Mesenteric fat pad (tissue), 1 donor: ENCODE results near the gene CD7. TPM values are rescaled to one million over a fixed set of nuclear protein-coding genes. Genes with fewer than 3 reads are reported as not detected.

Experiments used
- DNase-seq: peaks from one replicate; pipeline ENCODE4 v3.0.0-alpha.2; 2020; ENCODE audit warnings: low spot score
- total RNA-seq: library from RNA; stranded (reverse); fragmentation: NEBNext Ultra II Directional; extraction: Animal tissue kit (Norgen Biotek cat#: 25700); gene quantifications from one replicate; pipeline ENCODE4 v1.2.1, GENCODE V29; 2021
- donor health status: DM: yes; HTN: yes; CAD: no.

Gene CD7
- total RNA-seq, 1 donor from 2014 or later, result 3.2 TPM

DNA sequence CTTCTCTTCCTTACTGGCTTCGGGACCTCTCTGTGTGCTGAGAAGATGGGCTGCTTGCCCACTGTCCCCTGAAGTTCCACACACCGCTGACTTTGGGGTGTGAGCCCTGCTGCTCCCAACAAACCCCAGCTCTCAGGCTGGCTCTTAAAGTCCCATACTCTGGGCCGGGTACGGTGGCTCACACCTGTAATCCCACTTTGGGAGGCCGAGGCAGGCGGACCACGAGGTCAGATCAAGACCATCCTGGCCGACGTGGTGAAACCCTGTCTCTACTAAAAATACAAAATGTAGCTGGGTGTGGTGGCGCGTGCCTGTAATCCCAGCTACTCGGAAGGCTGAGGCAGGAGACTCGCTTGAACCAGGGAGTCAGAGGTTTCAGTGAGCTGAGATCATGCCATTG is 17.2 kb downstream of the CD7 start:
- no peak for DNase-seq

DNA sequence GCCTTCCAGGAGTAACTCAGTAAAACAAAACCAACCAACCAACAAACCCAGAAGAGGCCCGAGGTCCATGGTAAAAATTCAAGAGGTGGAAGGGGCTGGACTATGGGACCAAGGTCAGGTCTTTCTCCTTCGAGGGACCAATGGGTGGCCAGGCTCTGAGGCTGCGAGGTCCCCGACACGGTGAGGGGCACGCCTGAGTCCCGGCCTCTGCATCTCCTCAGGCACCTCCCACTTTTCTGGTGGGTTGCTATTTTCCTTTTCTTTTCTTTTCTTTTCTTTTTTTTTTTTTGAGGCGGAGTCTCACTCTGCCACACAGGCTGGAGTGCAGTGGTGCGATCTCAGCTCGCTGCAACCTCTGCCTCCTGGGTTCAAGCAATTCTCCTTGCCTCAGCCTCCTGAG is 18.0 kb downstream of the CD7 start:
- DNase-seq, result no peak

DNA sequence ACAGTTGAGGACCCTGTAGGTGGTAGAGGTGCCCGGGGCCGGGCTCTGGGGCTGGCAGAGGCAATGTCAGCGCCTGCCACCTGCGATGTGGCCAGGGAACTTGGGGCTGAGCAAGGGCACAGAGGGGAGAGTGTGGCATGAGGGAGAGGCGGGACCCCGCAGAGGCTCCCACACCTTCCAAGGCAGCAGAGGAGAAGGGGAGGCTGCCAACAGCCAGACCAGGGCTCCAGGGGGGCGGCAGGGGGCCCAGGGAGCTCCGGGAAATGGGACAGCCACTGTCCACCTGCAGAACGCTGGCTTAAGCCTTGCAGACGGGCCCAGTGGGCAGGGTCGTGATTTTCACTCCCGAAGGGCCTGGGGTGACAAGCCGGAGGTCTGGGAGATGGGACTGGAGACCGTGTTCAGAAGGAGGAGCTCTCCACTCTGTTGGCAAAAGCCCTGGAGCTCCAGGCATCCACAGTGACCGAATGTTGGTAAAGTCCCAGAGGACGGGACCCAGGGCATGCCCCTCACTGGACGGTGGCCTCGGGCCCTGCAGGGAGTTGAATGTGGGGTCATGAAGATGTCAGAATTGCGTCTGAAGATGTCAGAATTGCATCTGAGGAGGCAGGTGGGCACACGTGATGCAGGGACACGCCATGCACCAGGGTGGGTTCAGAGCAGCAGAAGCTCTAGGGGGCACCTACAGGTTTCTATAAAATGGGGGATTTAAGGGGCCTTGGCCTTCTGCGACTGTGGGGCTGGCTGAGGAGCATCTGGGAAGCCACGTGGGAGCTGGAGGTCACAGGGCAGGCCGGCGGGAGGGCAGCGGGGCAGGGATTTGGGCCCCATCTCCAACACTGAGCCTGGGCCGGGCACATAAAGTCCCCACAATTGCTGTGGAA is 18.6 kb downstream of the CD7 start:
- DNase-seq, result no peak

DNA sequence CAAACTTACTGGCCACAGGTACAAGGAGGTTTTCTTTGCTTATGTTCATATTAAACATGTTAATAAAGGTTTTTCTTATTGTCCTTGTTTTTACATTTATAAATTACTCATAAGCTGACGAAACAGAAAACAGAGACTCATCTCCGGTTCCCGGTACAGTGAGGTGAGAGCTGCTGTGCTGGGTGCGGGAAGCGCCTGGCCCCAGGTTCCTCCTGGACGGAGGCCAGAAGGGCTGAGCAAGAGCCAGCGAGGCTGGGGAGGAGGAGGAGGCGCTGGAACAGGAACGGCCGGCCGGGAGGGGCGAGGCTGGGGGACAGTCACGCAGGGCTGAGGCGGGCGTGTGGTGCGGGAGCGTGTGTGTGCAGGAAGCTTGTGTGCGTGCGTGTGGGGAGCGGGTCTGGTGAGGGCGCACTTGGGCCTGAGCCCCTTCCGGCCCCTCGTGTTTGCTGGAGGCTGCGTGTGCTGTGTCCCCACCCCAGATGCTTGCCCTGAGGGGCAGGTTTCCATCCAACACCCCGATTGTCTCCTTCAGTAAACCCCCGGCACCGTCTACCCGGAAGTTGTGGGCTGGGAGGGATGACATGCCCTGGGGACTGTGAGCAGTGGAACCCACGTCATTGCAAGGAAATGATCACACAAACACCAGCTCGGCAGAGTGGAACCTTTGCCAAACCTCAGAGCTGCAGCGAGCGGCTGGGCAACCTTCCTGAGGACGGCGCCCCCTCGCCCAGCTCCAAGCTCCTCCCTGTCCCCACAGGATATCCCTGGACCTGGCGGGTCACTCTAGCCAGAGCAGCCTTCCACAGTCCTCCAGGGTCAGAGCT is 19.5 kb downstream of the CD7 start:
- DNase-seq, result peak; percentile 97

DNA sequence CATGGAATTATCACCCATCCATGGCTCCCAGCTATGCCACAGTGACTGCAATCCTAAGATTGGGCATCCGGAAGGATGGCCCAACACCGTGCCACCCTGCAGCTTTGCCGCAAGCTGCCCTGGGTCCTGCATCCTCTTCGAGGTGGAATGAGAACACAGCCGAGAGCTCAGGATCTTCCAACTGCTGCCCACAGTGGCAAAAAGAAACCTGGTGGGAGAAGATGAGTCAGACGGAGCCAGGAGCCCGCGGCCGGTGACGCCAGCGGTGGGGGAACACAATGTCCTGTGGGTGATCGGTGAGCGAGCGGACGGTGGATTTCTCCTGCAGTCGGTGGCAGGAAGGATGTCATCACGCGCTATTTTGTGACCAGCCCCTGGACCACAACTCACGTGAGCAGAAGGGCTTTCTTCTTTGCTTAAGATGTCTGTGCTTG is 20.1 kb downstream of the CD7 start:
- DNase-seq, result peak; percentile 96

DNA sequence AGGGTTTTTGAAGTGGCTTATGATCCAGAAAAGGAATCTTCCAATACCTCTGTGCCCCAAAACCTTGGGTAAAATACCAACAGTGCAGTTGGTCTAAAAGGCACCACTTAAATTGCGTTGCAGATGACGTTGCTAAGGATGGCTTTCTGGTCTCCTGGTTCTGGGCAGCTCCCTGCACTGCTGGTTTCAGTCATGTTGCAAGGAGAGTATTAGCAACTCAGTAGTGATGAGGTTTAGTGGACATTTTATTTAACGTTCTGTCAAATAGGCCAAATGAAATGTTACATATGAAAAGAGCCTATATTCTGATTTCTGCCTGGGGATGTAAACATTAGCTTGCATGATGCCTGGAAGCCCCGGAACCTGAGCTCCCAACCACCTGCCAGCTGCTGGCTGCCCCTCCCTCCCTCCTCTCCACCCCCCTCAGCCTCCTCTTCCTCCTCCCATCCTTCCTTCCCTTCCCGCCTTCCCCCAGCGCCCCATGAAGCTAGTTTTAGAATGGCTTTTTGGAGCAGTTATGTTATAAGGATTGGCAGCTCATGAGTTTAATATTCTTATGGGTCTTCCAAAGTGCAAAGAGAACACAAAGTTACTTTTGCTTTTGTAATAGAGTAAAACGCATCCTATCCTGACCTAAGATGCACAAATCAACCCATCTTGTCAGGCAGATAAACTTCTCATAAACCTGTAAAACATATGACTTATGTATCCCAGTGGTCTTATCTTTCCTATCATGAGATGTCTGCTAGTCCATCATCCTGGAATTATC is 20.7 kb downstream of the CD7 start:
- no peak for DNase-seq

DNA sequence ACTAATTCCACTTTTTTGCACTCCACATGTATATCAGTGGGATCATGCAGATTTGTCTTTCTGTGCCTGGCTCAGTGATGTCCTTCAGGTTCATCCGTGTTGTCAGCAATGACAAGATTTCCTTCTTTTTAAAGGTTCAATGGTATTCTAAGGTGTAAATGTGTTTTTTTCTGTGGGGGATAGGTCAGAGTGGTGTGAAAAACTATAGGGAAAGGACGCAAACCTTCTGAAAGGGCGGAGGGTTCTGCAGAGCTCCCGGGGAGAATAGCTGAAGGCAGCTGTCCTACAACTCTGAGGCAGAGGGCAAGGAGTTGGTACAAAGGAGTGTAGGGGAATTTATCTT is 22.0 kb downstream of the CD7 start:
- DNase-seq, result no peak

DNA sequence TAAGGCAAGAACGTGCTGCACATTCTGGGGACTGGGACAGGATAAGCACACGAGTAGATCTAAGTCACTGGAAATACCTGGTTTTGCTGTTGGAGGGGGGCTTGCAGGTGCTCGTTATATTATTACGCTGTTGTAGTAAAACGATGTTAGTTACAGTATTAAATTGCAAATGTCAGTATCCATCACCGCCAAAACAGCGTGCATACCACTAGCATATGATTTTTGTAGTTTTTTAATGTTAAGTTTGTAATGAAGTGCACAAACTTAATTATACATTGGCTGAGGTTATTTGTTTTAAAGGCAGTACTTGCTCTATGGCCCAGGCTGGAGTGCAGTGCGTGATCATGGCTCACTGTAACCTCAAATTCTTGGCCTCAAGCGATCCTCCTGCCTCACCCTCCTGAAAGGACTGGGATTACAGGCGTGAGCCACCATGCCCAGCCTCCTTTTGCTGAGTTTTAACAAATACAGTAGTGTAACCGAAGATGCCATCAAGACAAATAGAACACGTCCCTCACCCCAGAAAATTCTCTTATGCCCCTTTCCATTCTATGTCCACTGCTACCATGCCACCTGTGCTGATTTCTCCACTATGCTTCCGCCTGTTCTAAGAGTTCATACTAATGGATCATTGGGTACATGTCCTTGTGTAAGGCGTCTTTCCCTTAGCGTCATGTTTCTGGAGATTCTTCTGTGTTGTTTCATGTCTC is 23.2 kb downstream of the CD7 start:
- DNase-seq, result no peak

DNA sequence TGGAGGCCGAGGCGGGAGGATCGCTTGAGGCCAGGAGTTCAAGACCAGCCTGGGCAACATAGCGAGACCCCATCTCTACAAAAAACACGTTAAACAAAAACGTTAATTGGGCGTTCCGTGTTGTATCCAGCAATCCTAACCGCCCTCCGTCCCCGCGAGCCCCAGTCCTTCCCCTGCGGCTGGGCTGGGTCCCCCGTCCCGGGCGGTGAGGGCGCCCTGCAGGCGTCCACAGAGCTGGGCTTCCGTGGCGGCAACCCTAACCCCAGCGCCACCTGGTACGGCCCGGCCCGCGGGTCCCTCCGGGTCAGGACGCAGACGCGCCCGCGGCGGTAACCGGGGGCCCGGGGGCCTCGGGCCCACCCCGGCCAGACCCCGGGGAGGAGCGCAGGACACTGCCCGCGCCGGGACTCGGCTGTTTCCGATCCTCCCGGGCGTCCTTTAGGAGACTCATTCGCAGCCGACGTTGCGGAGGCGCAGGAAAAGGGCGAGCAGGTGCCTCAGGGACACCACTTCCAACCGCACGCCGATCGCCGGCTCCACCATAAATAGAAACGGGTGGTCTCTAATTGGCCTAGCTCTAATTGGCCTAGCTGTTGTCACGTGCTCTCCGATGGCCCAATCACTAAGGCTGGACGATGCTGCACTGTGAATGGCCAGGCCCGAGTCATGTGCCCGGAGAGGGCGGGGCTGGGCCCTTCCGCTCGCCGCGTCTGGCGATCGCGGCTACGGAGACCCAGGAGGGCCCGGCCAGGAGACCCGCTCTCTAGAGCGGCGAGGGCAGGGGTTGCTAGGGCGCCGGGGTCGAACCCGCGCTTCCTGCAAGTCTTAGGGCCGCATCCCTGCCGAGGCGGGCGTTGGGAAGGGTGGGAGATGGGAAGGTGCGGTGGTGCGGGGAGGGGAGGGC is 24.9 kb downstream of the CD7 start:
- peak; percentile 98 for DNase-seq

DNA sequence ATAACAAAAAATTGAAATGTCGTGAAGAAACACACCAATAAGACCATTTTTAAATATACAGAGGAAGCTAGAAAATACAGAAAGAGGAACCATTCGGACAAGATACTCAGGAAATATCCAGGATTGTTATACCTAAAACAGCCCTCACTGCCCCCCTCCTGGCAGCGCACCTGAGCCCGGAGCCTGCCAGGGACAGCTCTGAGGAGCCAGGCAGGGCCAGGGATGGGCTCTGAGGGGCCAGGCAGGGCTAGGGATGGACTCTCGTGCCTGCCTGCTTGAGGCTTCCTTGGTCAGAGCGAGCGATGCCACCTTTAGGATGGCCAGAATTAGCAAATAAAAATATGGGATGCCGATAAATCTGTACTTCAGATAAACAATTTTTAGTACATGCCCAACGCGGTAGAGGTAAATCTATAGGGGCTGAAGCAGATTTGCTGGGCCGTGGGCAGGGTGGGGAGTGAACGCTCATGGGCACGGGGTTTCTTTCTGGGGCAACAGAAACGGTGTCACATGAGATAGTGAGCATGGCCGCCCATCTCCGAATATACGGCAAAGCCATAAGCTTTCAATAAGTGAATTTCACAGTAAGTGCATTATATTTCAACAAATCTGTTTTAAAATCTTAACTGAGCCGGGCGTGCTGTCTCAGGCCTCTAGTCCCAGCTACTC is 25.7 kb downstream of the CD7 start:
- no peak for DNase-seq

DNA sequence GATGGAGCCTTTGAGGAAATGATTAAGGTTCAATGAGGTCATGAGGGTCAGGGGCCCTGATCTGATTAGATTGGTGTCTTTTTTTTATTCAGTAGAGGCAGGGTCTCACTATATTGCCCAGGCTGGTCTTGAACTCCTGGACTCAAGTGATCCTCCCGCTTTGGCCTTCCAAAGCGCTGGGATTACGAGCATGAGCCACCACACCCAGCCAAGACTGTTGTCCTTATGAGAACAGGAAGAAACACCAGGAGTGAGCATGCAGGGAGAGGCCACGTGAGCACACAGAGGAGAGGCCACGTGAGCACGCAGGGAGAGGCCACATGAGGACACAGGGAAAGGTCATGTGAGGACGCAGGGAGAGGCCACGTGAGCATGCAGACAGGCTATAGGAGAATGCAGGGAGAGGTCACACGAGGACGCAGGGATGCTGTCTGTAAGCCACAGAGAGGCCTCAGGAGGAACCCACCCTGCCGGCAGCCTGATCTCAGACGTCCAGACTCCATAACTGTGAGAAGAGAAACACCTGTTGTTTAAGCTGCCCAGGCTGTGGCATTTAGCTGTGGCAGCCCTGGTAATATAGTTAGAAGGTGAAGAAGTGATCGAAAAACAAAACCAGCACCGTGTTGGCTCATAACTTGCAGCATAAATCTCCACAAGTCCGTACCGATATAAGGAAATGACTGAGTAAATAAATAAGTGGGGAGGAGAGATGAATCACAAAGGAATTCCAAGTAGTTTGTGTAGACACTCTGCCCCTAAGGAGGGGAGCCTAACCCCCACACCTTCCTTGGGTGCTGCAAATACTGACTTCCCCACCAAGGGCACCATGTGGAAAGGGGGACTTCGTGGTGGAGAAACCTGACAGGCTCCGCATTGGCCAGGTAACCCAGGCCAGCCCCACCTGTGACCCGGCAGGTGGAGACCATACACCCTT is 29.3 kb downstream of the CD7 start:
- DNase-seq, result no peak

DNA sequence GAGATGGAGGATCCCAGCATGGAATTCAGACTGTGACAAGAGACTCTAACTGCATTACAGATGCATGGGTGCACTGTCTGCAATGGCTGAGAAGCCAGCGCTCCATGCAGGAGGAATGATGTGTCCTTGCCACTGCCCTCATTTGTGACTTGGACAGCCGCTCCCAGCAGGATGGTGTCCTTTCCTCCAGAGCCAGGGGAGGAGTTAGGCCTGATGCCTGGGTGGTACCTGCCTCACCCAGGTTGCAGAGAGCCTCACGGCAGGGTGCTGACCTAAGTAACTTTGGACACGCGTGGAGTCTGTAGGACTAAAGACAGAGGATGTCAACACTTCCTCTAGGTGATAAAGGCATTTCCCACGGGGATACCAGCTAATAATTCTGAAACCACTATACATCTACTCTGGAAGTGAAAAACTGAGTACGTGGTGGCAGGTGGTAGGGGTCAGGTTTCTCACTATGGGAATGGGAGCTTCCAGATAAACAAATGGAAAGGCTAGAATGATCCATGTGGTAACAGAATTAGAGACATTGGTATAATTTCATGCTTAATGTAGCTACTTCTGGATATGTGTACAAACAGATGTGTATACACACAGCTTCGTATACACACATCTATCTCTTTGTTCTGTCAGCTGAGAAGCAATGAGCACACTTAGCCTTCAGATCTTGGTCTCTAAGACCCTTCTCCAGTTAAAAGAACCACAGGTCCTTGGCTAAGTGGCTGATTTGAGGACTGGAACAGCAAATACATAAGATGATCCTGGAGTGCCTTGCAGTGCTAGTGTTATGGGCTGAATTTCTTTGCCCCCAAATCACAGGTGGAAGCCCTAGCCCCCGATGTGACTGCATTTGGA is 30.2 kb downstream of the CD7 start:
- no peak for DNase-seq

DNA sequence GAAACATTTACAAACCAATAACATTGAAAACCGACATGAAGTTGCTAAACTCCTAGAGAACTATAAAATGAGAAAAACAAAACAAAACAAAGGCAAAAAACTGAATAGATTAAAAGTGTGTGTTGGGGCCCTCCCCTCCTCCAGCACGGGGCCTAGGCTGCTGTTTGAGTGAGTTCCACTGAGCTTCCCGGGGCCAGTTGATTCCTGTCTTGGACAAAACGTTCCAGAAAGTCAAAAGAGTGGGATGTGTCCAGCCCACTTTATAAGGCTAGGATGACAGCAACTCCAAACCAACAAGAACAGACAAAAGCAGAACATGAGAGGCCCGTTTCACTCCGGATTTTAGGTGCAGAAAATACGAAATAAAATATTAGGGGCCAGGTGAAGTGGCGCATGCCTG is 32.3 kb downstream of the CD7 start:
- no peak for DNase-seq

DNA sequence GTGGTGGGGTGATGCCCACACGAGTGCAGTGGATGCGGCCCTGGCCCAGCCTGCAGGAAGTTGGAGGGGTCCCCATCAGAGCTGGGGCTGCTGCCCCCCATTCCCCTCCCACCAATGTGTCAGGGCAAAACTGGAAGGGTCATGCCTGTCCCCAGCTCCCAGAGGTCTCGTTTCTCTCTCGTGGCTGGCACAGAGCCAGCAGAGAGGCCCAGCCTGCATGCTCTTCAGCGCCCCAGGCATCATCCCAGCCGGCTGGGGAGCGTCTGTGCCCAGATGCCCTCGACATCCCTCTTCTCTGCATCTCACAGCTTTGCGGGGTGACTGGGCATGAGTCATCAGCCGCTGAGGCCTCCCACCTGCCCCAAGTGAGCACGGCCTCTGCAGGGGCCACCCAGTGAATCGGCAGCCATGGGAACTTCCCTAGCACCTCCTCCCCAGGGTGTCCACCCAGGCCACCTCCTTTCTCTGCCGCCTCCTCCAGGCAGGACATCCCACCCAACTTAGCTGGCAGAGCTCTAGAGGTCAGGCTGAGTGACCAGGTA is 34.1 kb downstream of the CD7 start:
- DNase-seq, result no peak

DNA sequence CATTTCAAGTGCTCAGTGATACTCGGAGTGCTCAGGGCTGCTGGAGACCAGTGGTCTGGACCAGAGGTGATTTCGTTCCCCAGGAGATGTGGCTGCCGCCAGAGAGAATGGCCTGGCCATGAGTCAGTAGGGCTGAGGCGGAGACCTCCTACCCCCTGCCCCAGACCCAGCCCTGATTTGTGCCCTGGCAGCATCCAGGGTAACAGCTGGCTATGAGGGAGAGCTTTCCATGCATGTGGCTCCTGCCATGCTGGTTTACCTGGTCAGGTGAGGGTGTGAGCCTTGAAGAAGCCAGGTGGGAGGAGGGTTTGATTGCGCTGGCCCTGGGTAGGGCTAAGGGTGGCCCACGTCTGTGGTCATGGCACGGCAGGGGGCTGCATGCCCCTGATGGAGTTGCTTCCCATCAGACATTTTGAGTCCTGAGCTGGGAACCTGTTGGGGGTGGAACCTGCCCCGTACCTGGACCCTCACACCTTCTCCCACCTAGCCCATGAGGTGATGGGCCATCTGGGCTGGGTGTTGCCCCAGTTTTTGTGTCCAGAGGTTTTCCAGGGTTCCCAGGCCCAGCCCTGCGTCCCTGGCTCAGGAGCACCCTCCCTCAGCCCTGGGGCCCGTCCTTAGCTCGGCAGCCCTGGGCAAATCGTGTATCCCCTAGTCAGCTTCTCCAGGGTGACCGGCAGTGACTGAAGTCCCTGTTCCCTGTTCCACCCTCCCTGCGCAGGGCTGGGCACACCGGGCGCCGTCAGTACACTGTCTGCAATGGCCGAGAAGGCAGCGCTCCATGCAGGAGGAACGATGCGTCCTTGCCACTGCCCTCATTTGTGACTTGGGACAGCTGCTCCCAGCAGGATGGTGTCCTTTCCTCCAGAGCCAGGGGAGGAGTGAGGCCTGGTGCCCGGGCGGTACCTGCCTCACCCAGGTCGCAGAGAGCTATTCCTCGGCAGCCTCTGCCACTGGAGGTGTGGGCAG is 34.9 kb downstream of the CD7 start:
- DNase-seq, result no peak
